ENCODE data around the gene NT5M. TPM values are rescaled to one million over a fixed set of nuclear protein-coding genes. Genes with fewer than 3 reads are reported as not detected.

The NT5M gene
- total RNA-seq, 1 experiment from 2014 or later, result 6.6 TPM

GRCh38 chr17:17295141-17295540, 8.0 kb upstream of the NT5M start:
- H3K27me3 Mint-ChIP-seq (ENCODE audit: low read depth), result peaks cover 2% of the 10 kb centered on the region; the same call in 1 of the 2 replicates
- H3K9ac ChIP-seq (ENCODE audit: extremely low read depth, insufficient read length, low read length), result no peak overlapping the region
- DNase-seq, result no peak
- H2BK15ac ChIP-seq (ENCODE audit: low read depth, low read length), result no peak overlapping the region
- no peak overlapping the region for H3K4me2 ChIP-seq (ENCODE audit: insufficient read depth, insufficient read length, low read length)
- H4K91ac ChIP-seq (ENCODE audit: insufficient read length, low read depth, low read length), result no peak overlapping the region
- no peak overlapping the region for H3T11ph ChIP-seq (ENCODE audit: low read length)
- H2BK5ac ChIP-seq (ENCODE audit: insufficient read length, low read length), result no peak overlapping the region
- no peak overlapping the region for H3K4ac ChIP-seq (ENCODE audit: low read depth, low read length)
- H3K27ac ChIP-seq (ENCODE audit: insufficient read length, low read depth, low read length), result no peak overlapping the region
- H3K14ac ChIP-seq (ENCODE audit: insufficient read depth, low read length), result no peak overlapping the region
- H4K20me1 ChIP-seq (ENCODE audit: control insufficient read depth, insufficient read depth, insufficient read length), result no peaks in the 10 kb centered on the region
- H3K23me2 ChIP-seq (ENCODE audit: insufficient read length, low read depth, low read length, poor library complexity, severe bottlenecking), result no peaks in the 10 kb centered on the region
- no peak overlapping the region for H2BK120ac ChIP-seq (ENCODE audit: low read depth, low read length, poor library complexity, severe bottlenecking)
- H3K27ac Mint-ChIP-seq, result no peak overlapping the region
- H3K9me3 Mint-ChIP-seq, result no peaks in the 10 kb centered on the region
- H2AFZ ChIP-seq (ENCODE audit: low read length), result no peak overlapping the region
- no peak overlapping the region for H3K23ac ChIP-seq (ENCODE audit: insufficient read length, low read depth, low read length)
- peaks cover 4 to 11% of the 10 kb centered on the region in 2 experiments for H3K4me1 Mint-ChIP-seq
- WGBS (ENCODE audit: extremely low coverage, insufficient read length, low lambda C conversion rate), result no CpG with 5 or more reads among the region's 4 CpGs
- no peak overlapping the region for H4K8ac ChIP-seq (replicated peaks; ENCODE audit: insufficient read length, low read depth, low read length)
- H3K4me1 ChIP-seq (ENCODE audit: insufficient read depth, low read length), result no peaks in the 10 kb centered on the region
- no peak overlapping the region for H3K56ac ChIP-seq (ENCODE audit: insufficient read length, low read depth, low read length)
- no peak overlapping the region for H3K4me3 Mint-ChIP-seq
- no peak overlapping the region for H2AK5ac ChIP-seq (ENCODE audit: insufficient read length, low read length)
- no peak overlapping the region for H3K18ac ChIP-seq (ENCODE audit: insufficient read length, low read depth, low read length)
- no peaks in the 10 kb centered on the region for H3K79me2 ChIP-seq (ENCODE audit: insufficient read depth, low read length)
- H3K9me3 ChIP-seq (ENCODE audit: control insufficient read depth, low read depth, low read length), result no peaks in the 10 kb centered on the region
- no peak overlapping the region for H2BK20ac ChIP-seq (ENCODE audit: low read depth, low read length, poor library complexity, severe bottlenecking)
- H3K27me3 ChIP-seq (ENCODE audit: insufficient read depth, low read length), result no peaks in the 10 kb centered on the region
- TF ChIP-seq, protein P1, sequence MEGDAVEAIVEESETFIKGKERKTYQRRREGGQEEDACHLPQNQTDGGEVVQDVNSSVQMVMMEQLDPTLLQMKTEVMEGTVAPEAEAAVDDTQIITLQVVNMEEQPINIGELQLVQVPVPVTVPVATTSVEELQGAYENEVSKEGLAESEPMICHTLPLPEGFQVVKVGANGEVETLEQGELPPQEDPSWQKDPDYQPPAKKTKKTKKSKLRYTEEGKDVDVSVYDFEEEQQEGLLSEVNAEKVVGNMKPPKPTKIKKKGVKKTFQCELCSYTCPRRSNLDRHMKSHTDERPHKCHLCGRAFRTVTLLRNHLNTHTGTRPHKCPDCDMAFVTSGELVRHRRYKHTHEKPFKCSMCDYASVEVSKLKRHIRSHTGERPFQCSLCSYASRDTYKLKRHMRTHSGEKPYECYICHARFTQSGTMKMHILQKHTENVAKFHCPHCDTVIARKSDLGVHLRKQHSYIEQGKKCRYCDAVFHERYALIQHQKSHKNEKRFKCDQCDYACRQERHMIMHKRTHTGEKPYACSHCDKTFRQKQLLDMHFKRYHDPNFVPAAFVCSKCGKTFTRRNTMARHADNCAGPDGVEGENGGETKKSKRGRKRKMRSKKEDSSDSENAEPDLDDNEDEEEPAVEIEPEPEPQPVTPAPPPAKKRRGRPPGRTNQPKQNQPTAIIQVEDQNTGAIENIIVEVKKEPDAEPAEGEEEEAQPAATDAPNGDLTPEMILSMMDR (conservative IDR thresholded peaks at IDR 0.05), result no peak
- H3K79me1 ChIP-seq (ENCODE audit: insufficient read depth, low read depth, low read length, poor library complexity, severe bottlenecking), result no peaks in the 10 kb centered on the region
- H4K5ac ChIP-seq (ENCODE audit: insufficient read length, low read depth, low read length), result no peak overlapping the region
- no peak overlapping the region for H2BK12ac ChIP-seq (ENCODE audit: insufficient read length, low read depth, low read length)
- H3K36me3 Mint-ChIP-seq (ENCODE audit: insufficient read depth in 1 of 3, low read depth in 3 of 3), result no peaks in the 10 kb centered on the region

All from H9 (cell line).